ENCODE measurements around the gene THBS3. TPM values are rescaled to one million over a fixed set of nuclear protein-coding genes. Genes with fewer than 3 reads are reported as not detected.

THBS3 gene
- polyA plus RNA-seq, 4 donors: 11.3 to 24.9 (median 14.8) TPM

DNA sequence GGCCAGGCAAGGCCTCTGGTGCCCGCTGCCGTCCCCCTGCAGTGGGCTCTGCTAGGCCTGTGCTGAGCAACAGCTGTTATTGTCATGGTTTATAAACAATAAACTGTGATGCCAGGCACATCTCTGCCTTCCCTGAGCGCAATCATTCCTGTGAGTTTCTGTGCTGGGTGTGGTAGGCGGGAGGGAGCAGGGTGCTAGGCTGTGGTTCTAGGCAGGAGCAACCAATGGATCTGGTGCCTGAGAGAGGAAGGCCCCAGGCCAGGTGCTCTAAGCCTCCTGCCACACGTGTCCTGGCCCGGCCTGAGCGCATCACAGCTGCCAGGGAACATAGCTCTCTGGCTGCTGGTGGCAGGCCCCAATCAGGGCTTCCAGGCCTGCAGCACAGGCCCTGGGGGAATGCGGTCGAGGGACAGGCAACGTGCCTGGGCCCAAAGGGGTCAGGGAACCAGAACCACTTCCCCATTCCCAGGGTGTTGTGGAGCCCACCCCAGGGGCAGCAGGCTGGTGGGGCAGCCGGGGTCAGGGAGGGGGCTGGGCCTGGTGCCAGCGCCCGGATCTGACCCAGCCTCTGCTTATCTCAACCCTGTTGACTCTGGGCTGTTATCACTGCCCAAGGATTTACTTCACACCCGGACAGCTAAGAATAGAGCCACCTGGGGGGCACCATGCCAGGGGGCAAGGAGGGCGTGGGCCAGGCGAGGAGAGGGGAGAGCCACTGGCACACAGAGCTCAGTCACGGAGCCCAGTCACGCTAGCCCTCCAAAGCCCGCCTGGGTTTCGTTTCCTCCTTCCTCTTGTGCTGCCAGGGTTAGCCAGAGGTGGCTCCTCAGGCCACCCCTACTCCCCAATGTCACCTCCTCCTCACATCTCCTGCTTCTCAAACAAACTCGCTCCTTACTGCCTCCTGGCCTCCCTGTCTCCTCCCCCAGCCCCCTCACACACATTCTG, 22.6 kb downstream of the THBS3 start:
- WGBS, 3 donors: 16 to 54% (median 25%) methylated on average over 21 of the region's 21 CpGs
- Histone ChIP-seq H3K4me1 (ENCODE audit: control insufficient read depth in 3 of 3, insufficient read depth in 2 of 3, low read depth in 1 of 3, low read length in 2 of 3) (peaks cover 4 to 20% (median 8%) of the 10 kb centered on the region in 3 donors), H3K9me3 (ENCODE audit: control insufficient read depth in 2 of 2, insufficient read depth in 1 of 2, low read depth in 1 of 2, low read length in 1 of 2) (no peaks in the 10 kb centered on the region), H3K4me3 (ENCODE audit: low read depth in 1 of 3, low read length in 3 of 3) (no peak overlapping the region), H3K27ac (ENCODE audit: low read depth in 1 of 3, low read length in 2 of 3) (peak overlapping the region; percentile 36 to 67 (median 40)), H3K36me3 (ENCODE audit: control insufficient read depth in 3 of 3, insufficient read depth in 2 of 3, low read depth in 1 of 3, low read length in 3 of 3) (peaks cover 0 to 6% (median 0%) of the 10 kb centered on the region in 3 donors), H3K27me3 (ENCODE audit: control insufficient read depth in 3 of 3, insufficient read depth in 3 of 3, low read length in 3 of 3) (no peaks in the 10 kb centered on the region)
- no peak for FAIRE-seq
- DNase-seq: peak in 1 of 2 donors; percentile 63

DNA sequence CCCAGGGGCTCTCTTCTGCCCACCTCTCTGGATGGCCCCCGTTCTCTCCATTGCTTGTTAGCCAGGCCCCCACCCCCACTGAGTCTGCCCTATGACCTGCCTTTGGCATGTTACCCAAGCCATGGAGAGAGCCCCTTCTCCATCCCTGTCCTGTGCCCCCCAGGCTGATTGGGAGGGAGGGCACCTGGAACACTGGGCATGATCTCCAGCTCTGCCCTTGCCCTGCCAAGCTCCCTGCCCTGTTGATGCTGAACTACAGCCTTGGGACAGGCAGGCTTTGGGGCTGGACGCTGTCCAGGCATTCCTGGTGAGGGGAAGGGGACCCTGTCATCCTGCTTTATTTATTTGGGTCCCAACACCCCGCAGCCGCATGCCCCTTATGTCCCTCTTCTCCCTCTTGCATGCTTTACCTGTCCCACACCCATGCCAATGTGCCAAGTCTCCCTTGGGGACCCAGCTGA, 23.3 kb downstream of the THBS3 start:
- DNase-seq (no peak), FAIRE-seq (no peak)
- 84 to 93% (median 92%) methylated on average over 4 of the region's 4 CpGs for WGBS, 3 donors
- H3K27me3 ChIP-seq (ENCODE audit: control insufficient read depth in 3 of 3, insufficient read depth in 3 of 3, low read length in 3 of 3): no peaks in the 10 kb centered on the region
- H3K4me3 ChIP-seq (ENCODE audit: low read depth in 1 of 3, low read length in 3 of 3): no peak overlapping the region
- H3K4me1 ChIP-seq (ENCODE audit: control insufficient read depth in 3 of 3, insufficient read depth in 2 of 3, low read depth in 1 of 3, low read length in 2 of 3): peaks cover 4 to 20% (median 8%) of the 10 kb centered on the region in 3 donors
- peaks cover 0 to 6% (median 0%) of the 10 kb centered on the region in 3 donors for H3K36me3 ChIP-seq (ENCODE audit: control insufficient read depth in 3 of 3, insufficient read depth in 2 of 3, low read depth in 1 of 3, low read length in 3 of 3)
- no peaks in the 10 kb centered on the region for H3K9me3 ChIP-seq (ENCODE audit: control insufficient read depth in 2 of 2, insufficient read depth in 1 of 2, low read depth in 1 of 2, low read length in 1 of 2)
- H3K27ac ChIP-seq (ENCODE audit: low read depth in 1 of 3, low read length in 2 of 3): no peak overlapping the region

DNA sequence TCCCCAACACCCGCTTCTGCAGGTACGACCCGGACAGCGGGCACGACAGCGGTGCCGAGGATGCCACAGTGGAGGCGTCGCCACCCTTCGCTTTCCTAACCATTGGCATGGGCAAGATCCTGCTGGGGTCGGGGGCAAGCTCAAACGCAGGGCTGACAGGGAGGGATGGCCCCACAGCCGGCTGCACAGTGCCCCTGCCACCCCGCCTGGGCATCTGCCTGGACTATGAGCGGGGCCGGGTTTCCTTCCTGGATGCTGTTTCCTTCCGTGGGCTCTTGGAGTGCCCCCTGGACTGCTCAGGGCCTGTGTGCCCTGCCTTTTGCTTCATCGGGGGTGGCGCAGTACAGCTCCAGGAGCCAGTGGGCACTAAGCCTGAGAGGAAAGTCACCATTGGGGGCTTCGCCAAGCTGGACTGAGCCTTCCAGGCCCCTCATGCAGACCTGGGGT, 23.9 kb downstream of the THBS3 start:
- Histone ChIP-seq H3K36me3 (ENCODE audit: control insufficient read depth in 3 of 3, insufficient read depth in 2 of 3, low read depth in 1 of 3, low read length in 3 of 3) (peaks cover 0 to 6% (median 0%) of the 10 kb centered on the region in 3 donors), H3K9me3 (ENCODE audit: control insufficient read depth in 2 of 2, insufficient read depth in 1 of 2, low read depth in 1 of 2, low read length in 1 of 2) (no peaks in the 10 kb centered on the region), H3K4me3 (ENCODE audit: low read depth in 1 of 3, low read length in 3 of 3) (no peak overlapping the region), H3K27me3 (ENCODE audit: control insufficient read depth in 3 of 3, insufficient read depth in 3 of 3, low read length in 3 of 3) (no peaks in the 10 kb centered on the region), H3K4me1 (ENCODE audit: control insufficient read depth in 3 of 3, insufficient read depth in 2 of 3, low read depth in 1 of 3, low read length in 2 of 3) (peaks cover 4 to 20% (median 8%) of the 10 kb centered on the region in 3 donors), H3K27ac (ENCODE audit: low read depth in 1 of 3, low read length in 2 of 3) (no peak overlapping the region)
- WGBS, 3 donors: 86 to 92% (median 91%) methylated on average over 20 of the region's 20 CpGs
- no peak for FAIRE-seq
- DNase-seq: no peak

DNA sequence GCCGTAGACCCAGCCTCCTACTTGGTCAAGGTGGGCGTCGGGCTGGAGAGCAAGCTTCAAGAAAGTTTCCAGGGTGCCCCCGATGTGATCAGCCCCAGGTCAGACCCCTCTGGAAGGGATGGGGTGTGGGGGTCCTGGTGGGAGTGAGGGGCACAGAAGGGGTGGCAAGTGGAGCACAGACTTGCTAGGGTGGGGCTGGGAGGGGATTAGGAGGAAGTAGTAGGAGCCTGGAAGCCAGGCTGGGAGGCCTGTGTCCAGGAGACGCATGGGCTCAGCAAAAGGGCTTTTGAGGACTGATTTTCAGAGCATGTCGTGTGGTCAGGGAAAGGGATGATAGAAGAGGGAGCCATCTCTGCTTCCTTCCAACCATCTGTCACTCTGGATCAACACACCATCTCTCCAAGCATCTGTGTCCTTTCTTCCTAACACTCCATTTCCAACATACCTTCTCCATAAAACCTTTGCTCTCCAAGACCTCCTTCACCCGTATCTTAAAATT, 25.6 kb downstream of the THBS3 start:
- DNase-seq: no peak
- no peaks in the 10 kb centered on the region for H3K9me3 ChIP-seq (ENCODE audit: control insufficient read depth in 2 of 2, insufficient read depth in 1 of 2, low read depth in 1 of 2, low read length in 1 of 2)
- FAIRE-seq: no peak

DNA sequence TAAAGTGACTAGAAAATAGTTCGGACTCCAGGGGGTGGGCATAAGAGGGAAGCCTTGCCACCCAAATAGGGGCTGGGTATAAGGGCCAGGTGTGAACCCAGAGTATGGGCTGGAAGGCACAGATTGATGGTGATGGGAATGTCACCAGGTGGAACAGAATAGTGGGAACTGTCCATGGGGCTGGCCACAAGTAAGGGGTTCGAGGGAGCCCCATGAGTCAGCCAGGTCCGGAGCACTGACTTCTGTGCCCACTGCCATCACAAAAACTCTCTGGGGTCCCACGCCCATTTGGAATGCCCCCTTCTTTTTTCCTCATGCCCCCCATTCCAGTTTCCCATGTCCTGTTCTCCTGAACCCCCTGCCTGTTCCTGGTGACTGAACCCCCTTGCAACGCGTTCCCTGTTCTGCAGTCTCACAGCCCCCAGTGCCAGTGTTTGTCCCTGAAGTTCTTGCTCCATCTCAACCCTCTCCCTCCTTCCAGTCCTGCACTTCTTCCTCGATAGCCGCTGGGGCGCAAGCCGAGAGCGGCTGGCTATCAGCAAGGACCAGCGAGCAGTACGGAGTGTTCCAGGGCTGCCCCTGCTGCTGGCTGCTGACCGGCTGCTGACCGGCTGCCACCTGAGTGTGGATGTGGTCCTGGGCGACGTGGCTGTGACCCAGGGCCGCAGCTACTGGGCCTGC, 26.2 kb downstream of the THBS3 start:
- WGBS, 3 donors: 87 to 94% (median 93%) methylated on average over 18 of the region's 18 CpGs
- peaks cover 4 to 20% (median 8%) of the 10 kb centered on the region in 3 donors for H3K4me1 ChIP-seq (ENCODE audit: control insufficient read depth in 3 of 3, insufficient read depth in 2 of 3, low read depth in 1 of 3, low read length in 2 of 3)
- H3K27ac ChIP-seq (ENCODE audit: low read depth in 1 of 3, low read length in 2 of 3): no peak overlapping the region
- DNase-seq (no peak), FAIRE-seq (no peak)
- no peaks in the 10 kb centered on the region for H3K27me3 ChIP-seq (ENCODE audit: control insufficient read depth in 3 of 3, insufficient read depth in 3 of 3, low read length in 3 of 3)
- H3K4me3 ChIP-seq (ENCODE audit: low read depth in 1 of 3, low read length in 3 of 3): no peak overlapping the region
- H3K9me3 ChIP-seq (ENCODE audit: control insufficient read depth in 2 of 2, insufficient read depth in 1 of 2, low read depth in 1 of 2, low read length in 1 of 2): no peaks in the 10 kb centered on the region
- H3K36me3 ChIP-seq (ENCODE audit: control insufficient read depth in 3 of 3, insufficient read depth in 2 of 3, low read depth in 1 of 3, low read length in 3 of 3): peaks cover 0 to 10% (median 0%) of the 10 kb centered on the region in 3 donors

More for the DNA sequence above, 25.6 kb downstream of the THBS3 start:
- peaks cover 4 to 20% (median 8%) of the 10 kb centered on the region in 3 donors for H3K4me1 ChIP-seq (ENCODE audit: control insufficient read depth in 3 of 3, insufficient read depth in 2 of 3, low read depth in 1 of 3, low read length in 2 of 3)
- 89 to 91% (median 91%) methylated on average over 6 to 7 of the region's 7 CpGs for WGBS, 3 donors
- H3K27me3 ChIP-seq (ENCODE audit: control insufficient read depth in 3 of 3, insufficient read depth in 3 of 3, low read length in 3 of 3): no peaks in the 10 kb centered on the region
- no peak overlapping the region for H3K4me3 ChIP-seq (ENCODE audit: low read depth in 1 of 3, low read length in 3 of 3)
- no peak overlapping the region for H3K27ac ChIP-seq (ENCODE audit: low read depth in 1 of 3, low read length in 2 of 3)
- H3K36me3 ChIP-seq (ENCODE audit: control insufficient read depth in 3 of 3, insufficient read depth in 2 of 3, low read depth in 1 of 3, low read length in 3 of 3): peaks cover 0 to 10% (median 0%) of the 10 kb centered on the region in 3 donors

DNA sequence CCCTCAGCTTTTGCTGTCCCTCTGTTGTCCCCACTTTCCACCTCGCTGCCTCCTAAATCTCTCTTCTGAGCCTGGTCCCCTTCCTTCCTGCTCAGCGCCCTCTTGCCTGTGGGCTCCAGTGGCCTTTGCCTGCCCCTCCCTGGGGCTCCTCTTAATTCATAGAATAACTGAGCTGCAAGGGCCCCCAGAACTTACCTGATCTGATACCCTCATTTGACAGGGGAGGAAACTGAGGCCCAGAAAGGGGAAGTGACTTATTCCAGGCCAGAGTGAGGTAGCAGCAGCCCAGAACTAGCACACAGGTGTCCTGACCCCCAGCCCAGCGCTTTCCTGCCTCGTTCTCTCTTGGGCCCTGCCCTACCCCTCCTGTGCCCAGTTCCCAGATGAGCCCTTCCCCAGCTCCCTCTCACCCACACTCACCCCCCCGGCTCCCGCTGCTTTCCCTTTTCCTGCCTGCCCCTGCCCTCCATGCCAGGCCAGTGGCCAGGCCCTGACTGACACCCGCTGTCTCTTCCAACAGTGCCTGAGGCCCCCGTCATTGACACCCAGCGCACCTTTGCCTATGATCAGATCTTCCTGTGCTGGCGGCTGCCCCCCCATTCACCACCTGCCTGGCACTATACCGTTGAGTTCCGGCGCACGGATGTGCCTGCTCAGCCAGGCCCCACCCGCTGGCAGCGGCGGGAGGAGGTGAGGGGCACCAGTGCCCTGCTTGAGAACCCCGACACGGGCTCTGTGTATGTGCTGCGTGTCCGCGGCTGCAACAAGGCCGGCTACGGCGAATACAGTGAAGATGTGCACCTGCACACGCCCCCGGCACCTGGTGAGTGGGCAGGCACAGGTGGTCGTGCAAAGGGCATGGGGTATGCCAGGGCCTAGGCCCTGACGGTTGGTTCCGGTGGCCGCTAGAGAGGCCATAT, 28.3 kb downstream of the THBS3 start:
- peaks cover 3 to 6% (median 4%) of the 10 kb centered on the region in 3 donors for H3K4me1 ChIP-seq (ENCODE audit: control insufficient read depth in 3 of 3, insufficient read depth in 2 of 3, low read depth in 1 of 3, low read length in 2 of 3)
- DNase-seq: no peak

DNA sequence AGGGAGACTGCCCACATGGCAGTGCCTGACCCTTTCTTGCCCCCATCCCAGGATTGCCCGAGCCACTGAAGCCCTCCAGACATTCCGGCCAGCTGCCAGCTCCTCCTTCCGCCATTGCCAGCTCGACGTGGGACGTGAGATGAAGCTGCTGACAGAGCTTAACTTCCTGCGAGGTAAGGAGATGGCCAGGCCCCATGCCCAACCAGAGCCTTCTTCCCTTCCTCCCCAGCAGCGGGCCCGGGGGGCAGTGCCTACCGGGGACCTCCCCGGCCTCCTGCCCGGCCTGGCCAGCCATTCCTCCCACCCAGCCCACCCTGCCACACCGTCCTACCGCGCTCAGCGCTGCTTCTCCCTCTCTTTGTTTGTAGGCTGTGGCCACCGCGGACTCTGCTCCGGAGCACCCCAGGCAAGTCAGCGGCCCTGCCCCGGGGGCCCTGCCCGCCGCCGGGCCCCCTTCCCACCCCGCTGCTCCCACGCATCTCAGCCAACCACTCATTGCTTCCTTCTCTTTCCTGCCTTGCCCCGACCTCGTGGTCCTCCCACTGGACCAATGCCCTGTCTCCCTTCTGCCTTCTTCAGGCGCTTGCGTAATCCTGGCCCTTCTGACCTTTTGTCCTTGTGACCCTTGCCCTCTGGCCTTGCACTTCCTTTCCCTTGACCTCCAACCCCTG, 29.1 kb downstream of the THBS3 start:
- peaks cover 3 to 6% (median 4%) of the 10 kb centered on the region in 3 donors for H3K4me1 ChIP-seq (ENCODE audit: control insufficient read depth in 3 of 3, insufficient read depth in 2 of 3, low read depth in 1 of 3, low read length in 2 of 3)
- no peak for DNase-seq
- H3K27me3 ChIP-seq (ENCODE audit: control insufficient read depth in 3 of 3, insufficient read depth in 3 of 3, low read length in 3 of 3): peaks cover 0 to 20% (median 2%) of the 10 kb centered on the region in 3 donors
- H3K9me3 ChIP-seq (ENCODE audit: control insufficient read depth in 2 of 2, insufficient read depth in 1 of 2, low read depth in 1 of 2, low read length in 1 of 2): no peaks in the 10 kb centered on the region
- H3K36me3 ChIP-seq (ENCODE audit: control insufficient read depth in 3 of 3, insufficient read depth in 2 of 3, low read depth in 1 of 3, low read length in 3 of 3): peaks cover 0 to 5% (median 0%) of the 10 kb centered on the region in 3 donors
- no peak for FAIRE-seq
- 66 to 82% (median 74%) methylated on average over 23 to 30 of the region's 30 CpGs for whole genome bisulfite sequencing, 3 donors
- H3K4me3 ChIP-seq (ENCODE audit: low read depth in 1 of 3, low read length in 3 of 3): no peak overlapping the region
- no peak overlapping the region for H3K27ac ChIP-seq (ENCODE audit: low read depth in 1 of 3, low read length in 2 of 3)

More for the DNA sequence above, 28.3 kb downstream of the THBS3 start:
- Histone ChIP-seq H3K27me3 (ENCODE audit: control insufficient read depth in 3 of 3, insufficient read depth in 3 of 3, low read length in 3 of 3) (peaks cover 0 to 12% (median 0%) of the 10 kb centered on the region in 3 donors), H3K36me3 (ENCODE audit: control insufficient read depth in 3 of 3, insufficient read depth in 2 of 3, low read depth in 1 of 3, low read length in 3 of 3) (peaks cover 0 to 5% (median 0%) of the 10 kb centered on the region in 3 donors), H3K4me3 (ENCODE audit: low read depth in 1 of 3, low read length in 3 of 3) (no peak overlapping the region), H3K9me3 (ENCODE audit: control insufficient read depth in 2 of 2, insufficient read depth in 1 of 2, low read depth in 1 of 2, low read length in 1 of 2) (no peaks in the 10 kb centered on the region), H3K27ac (ENCODE audit: low read depth in 1 of 3, low read length in 2 of 3) (no peak overlapping the region)
- FAIRE-seq: no peak
- 47 to 89% (median 70%) methylated on average over 30 to 31 of the region's 31 CpGs for WGBS, 3 donors
